NB4 (cell line): Measurements from ENCODE around the gene EFCAB10.
"Not testable (repeated sequence)": the region's sequence is repeated elsewhere in the genome, so short reads cannot be mapped to it uniquely, and the experiment has no call there.

Experiments
- DNase-seq: peaks from one replicate; pipeline ENCODE4 v3.0.0; 2010; ENCODE audit warnings: low read depth
- H3K4me3 ChIP-seq: one replicate; pipeline ENCODE4 v1.5.1; 2011; ENCODE audit warnings: mild to moderate bottlenecking, low read depth, low read length, moderate library complexity
- MYC ChIP-seq: IDR thresholded peaks from 2 replicates; pipeline ENCODE4 v1.6.1; 2011; ENCODE audit warnings: low read depth, low read length
- POLR2A ChIP-seq: IDR thresholded peaks from 2 replicates; pipeline ENCODE4 v1.6.1; 2011; ENCODE audit warnings: mild to moderate bottlenecking; ENCODE audit not compliant: insufficient read length; ENCODE audit errors: extremely low read depth
- TF ChIP-seq, protein P1 (sequence below): IDR thresholded peaks from 2 replicates; pipeline ENCODE4 v1.6.1; 2011; ENCODE audit warnings: low read depth, low read length
- TF ChIP-seq, protein P2 (sequence below): IDR thresholded peaks from one replicate; pipeline ENCODE4 v1.5.1; 2012; ENCODE audit warnings: low read depth, low read length

The EFCAB10 gene

GRCh38 chr7:105531792-105532671, 49.3 kb downstream of the EFCAB10 start, which contains the start of gene RINT1:
TSS of gene RINT1 (plus strand) at chr7:105532201. CDS start at chr7:105532316, 115 bp downstream.
- DNase-seq = peak; percentile 98
- TF ChIP-seq, protein P1, sequence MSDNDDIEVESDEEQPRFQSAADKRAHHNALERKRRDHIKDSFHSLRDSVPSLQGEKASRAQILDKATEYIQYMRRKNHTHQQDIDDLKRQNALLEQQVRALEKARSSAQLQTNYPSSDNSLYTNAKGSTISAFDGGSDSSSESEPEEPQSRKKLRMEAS = peak; percentile 82
- TF ChIP-seq POLR2A = peak; percentile 98
- TF ChIP-seq, protein P2, sequence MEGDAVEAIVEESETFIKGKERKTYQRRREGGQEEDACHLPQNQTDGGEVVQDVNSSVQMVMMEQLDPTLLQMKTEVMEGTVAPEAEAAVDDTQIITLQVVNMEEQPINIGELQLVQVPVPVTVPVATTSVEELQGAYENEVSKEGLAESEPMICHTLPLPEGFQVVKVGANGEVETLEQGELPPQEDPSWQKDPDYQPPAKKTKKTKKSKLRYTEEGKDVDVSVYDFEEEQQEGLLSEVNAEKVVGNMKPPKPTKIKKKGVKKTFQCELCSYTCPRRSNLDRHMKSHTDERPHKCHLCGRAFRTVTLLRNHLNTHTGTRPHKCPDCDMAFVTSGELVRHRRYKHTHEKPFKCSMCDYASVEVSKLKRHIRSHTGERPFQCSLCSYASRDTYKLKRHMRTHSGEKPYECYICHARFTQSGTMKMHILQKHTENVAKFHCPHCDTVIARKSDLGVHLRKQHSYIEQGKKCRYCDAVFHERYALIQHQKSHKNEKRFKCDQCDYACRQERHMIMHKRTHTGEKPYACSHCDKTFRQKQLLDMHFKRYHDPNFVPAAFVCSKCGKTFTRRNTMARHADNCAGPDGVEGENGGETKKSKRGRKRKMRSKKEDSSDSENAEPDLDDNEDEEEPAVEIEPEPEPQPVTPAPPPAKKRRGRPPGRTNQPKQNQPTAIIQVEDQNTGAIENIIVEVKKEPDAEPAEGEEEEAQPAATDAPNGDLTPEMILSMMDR = peak; percentile 97
- peak; percentile 90; the same call in 1 of the 2 replicates for TF ChIP-seq MYC
- peak within 1 kb of the TSS; percentile 86 for H3K4me3 ChIP-seq

DNA sequence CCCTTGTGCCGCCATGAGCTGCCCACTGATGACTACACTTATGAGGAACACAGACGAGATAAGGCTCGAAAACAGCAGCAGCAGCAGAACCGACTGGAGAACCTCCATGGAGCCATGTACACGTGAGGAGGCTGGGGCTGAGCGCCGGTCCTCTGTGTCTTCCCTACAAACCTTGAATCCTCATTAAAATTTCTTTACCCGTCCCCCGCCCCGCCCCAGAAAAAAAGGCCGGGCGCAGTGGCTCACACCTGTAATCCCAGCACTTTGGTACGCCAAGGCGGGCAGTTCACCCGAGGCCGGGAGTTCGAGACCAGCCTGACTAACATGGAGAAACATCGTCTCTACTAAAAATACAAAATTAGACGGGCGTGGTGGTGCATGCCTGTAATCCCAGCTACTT, 50.7 kb downstream of the EFCAB10 start:
- DNase-seq = no peak
- TF ChIP-seq MYC (no peak), POLR2A (no peak)
- TF ChIP-seq, protein P1 = no peak
- TF ChIP-seq, protein P2 = no peak
- no peak overlapping the region for H3K4me3 ChIP-seq

GRCh38 chr7:105530126-105530525, 51.2 kb downstream of the EFCAB10 start:
- TF ChIP-seq, protein P1 = no peak
- no peak for DNase-seq
- no peak overlapping the region for H3K4me3 ChIP-seq

DNA sequence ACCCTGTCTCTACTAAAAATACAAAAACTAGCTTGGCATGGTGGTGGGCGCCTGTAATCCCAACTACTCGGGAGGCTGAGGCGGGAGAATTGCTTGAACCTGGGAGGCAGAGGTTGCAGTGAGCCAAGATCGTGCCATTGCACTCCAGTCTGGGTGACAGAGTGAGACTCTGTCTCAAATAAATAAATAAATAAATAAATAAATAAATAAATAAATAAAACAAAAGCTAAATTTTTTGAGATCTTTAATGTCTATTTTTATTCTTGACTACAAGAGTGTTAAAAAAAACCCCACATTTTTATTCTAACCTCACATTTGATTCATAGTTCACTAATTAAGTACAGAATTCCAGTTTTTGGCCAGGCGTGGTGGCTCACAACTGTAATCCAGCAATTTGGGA, 53.6 kb downstream of the EFCAB10 start:
- not testable (repeated sequence) for DNase-seq, H3K4me3 ChIP-seq

DNA sequence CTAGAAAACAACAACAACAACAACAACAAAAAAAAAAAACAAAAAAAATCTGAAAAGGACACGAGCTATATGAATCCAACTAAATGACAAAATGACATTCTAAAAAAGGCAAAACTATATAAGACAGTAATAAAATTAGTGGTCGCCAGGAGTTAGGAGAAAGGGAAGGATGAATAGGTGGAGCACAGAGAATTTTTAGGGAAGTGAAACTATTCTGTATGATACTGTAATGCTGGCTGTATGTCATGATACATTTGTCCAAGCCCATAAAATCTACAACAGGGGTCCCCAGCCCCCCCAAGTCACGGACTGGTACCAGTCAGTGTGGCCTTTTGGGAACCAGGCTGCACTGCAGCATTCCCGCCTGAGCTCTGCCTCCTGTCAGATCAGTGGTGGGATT, 56.5 kb downstream of the EFCAB10 start:
- no peak overlapping the region for H3K4me3 ChIP-seq
- TF ChIP-seq, protein P2 = no peak
- TF ChIP-seq, protein P1 = no peak
- TF ChIP-seq MYC = no peak
- no peak for TF ChIP-seq POLR2A
- peak; percentile 55 for DNase-seq

- not testable (repeated sequence) for DNase-seq, H3K4me3 ChIP-seq
These were observed 56.9 kb downstream of the EFCAB10 start for GRCh38 chr7:105524423-105524822.

DNA sequence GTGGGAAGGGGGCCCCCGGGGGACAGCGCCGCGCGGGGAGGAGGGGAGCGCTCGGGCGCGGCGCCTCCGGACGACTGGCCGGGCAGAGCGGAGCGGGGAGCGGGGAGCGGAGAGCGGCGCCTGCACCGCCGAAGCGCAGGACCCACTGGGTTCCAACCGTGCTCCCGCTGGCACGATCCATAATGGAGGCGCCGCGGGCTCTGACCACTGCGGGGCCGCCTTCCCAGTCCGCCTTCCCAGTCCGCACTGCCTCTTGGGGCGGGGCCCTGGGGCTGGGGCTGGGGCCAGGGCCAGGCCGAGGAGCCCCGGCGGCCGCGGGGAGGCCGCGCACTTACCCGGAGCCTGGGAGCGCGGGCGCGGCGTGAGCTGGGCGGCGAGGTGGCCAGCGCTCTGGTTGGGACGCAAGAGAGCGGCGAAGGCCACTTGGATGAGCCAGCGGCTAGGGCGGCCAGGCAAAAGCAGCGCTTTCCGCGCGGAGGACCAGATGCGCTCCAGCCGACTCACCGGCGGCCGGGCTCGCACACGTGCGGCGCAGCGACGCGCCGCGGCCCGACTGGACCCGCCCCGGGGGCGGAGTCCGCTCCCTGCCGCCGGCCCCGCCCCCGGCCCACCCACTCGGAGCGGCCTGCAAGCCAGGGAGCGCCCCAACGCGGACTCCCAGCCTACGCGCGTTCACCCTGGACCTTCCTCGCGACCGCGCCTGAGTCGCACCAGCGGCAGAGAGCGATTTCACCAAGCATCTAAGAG, 59.4 kb downstream of the EFCAB10 start, which contains the start of gene PUS7:
Gene PUS7, minus strand, starts transcription at position 555 of the 747 bp plus-strand sequence. CDS start 13,759 bp downstream, outside the sequence.
- peak; percentile 97 for DNase-seq
- peak within 1 kb of the TSS; percentile 99 for H3K4me3 ChIP-seq

More for the DNA sequence above, 59.4 kb downstream of the EFCAB10 start, which contains the start of gene PUS7:
- TF ChIP-seq, protein P1 = peak; percentile 93
- peak; percentile 98 for TF ChIP-seq POLR2A
- TF ChIP-seq, protein P2 = peak; percentile 5
- peak; percentile 98 for TF ChIP-seq MYC
